Thymus (tissue), 11 donors: Measurements from ENCODE around the gene PPP3R1. TPM values are rescaled to one million over a fixed set of nuclear protein-coding genes. Genes with fewer than 3 reads are reported as not detected.

ENCODE experiments used
- DNase-seq, 9 donors: peaks; one replicate each; pipeline ENCODE4 v3.0.0-alpha.2; 2013; ENCODE audit warnings: low spot score in 9 of 9, low read depth in 6 of 9, missing footprints in 1 of 9
- H3K27ac ChIP-seq, 2 donors: one replicate each; pipeline ENCODE4 v1.5.1; 2013; ENCODE audit warnings: control low read depth in 1 of 2, low read depth in 1 of 2, low read length in 1 of 2, mild to moderate bottlenecking in 1 of 2, moderate library complexity in 1 of 2
- H3K27me3 ChIP-seq, 2 donors: one replicate each; pipeline ENCODE4 v1.5.1; 2013; ENCODE audit warnings: low read length in 1 of 2; ENCODE audit not compliant: control insufficient read depth in 2 of 2, insufficient read depth in 1 of 2
- H3K36me3 ChIP-seq, 2 donors: one replicate each; pipeline ENCODE4 v1.5.1; 2013; ENCODE audit warnings: low read length in 1 of 2, mild to moderate bottlenecking in 1 of 2, moderate library complexity in 1 of 2; ENCODE audit not compliant: control insufficient read depth in 2 of 2, insufficient read depth in 2 of 2
- H3K4me1 ChIP-seq, 2 donors: one replicate each; pipeline ENCODE4 v1.5.1; 2013; ENCODE audit warnings: low read length in 2 of 2; ENCODE audit not compliant: control insufficient read depth in 2 of 2, insufficient read depth in 2 of 2
- H3K4me3 ChIP-seq, 2 donors: one replicate each; pipeline ENCODE4 v1.5.1; 2013; ENCODE audit warnings: low read length in 2 of 2, control low read depth in 1 of 2, mild to moderate bottlenecking in 1 of 2
- H3K9me3 ChIP-seq, 2 donors: one replicate each; pipeline ENCODE4 v1.5.1; 2013; ENCODE audit warnings: low read length in 1 of 2, mild to moderate bottlenecking in 1 of 2; ENCODE audit not compliant: control insufficient read depth in 2 of 2, insufficient read depth in 1 of 2
- WGBS: extraction: QIAGEN DNeasy Blood & Tissue Kit; methylation state at CpG from one replicate; pipeline ENCODE4 v1.1.7; 2013; 5-methylcytosine and 5-hydroxymethylcytosine counted together
- polyA plus RNA-seq: library from polyadenylated mRNA; stranded (reverse); fragments of 200-250 nt; gene quantifications from one replicate; pipeline ENCODE4 v1.2.3, GENCODE V29; 2013
- total RNA-seq: library from RNA; stranded (reverse); fragments of 120-200 nt; gene quantifications from one replicate; pipeline ENCODE4 v1.2.4, GENCODE V29; 2013
- donor health status: healthy.

Gene PPP3R1
- total and polyA plus RNA-seq, 2 donors = 14.6 to 37.3 TPM

GRCh38 chr2:68231061-68231372, 21.3 kb downstream of the PPP3R1 start:
- H3K4me1 ChIP-seq = peaks cover 0 to 4% of the 10 kb centered on the region in 2 donors

GRCh38 chr2:68230241-68231060, 21.9 kb downstream of the PPP3R1 start:
- H3K4me1 ChIP-seq = peaks cover 0 to 4% of the 10 kb centered on the region in 2 donors
- H3K27me3 ChIP-seq = no peaks in the 10 kb centered on the region
- H3K27ac ChIP-seq = no peak overlapping the region
- no peak overlapping the region for H3K4me3 ChIP-seq
- no peak for DNase-seq
- WGBS = 64% methylated on average over 5 of the region's 5 CpGs
- no peaks in the 10 kb centered on the region for H3K36me3 ChIP-seq
- H3K9me3 ChIP-seq = no peaks in the 10 kb centered on the region

More at GRCh38 chr2:68231061-68231372, 21.3 kb downstream of the PPP3R1 start:
- H3K27ac ChIP-seq = no peak overlapping the region
- H3K9me3 ChIP-seq = no peaks in the 10 kb centered on the region
- DNase-seq = no peak
- no peaks in the 10 kb centered on the region for H3K27me3 ChIP-seq
- H3K36me3 ChIP-seq = no peaks in the 10 kb centered on the region
- 8% methylated on average over 1 of the region's 1 CpG for WGBS
- no peak overlapping the region for H3K4me3 ChIP-seq

- Histone ChIP-seq H3K27ac (no peak overlapping the region), H3K27me3 (no peaks in the 10 kb centered on the region), H3K36me3 (no peaks in the 10 kb centered on the region), H3K4me1 (no peaks in the 10 kb centered on the region), H3K9me3 (no peaks in the 10 kb centered on the region), H3K4me3 (no peak overlapping the region)
- no peak for DNase-seq
- 97% methylated on average over 2 of the region's 2 CpGs for whole genome bisulfite sequencing
These were observed 25.5 kb downstream of the PPP3R1 start for GRCh38 chr2:68226794-68227193.

GRCh38 chr2:68225119-68225632, 27.2 kb downstream of the PPP3R1 start:
- H3K27ac ChIP-seq = peak overlapping the region in 1 of 2 donors; percentile 14

GRCh38 chr2:68223419-68223818, 28.9 kb downstream of the PPP3R1 start:
- no peaks in the 10 kb centered on the region for H3K9me3 ChIP-seq
- H3K27ac ChIP-seq = no peak overlapping the region
- 82% methylated on average over 2 of the region's 2 CpGs for WGBS
- no peak for DNase-seq
- H3K4me1 ChIP-seq = no peaks in the 10 kb centered on the region
- no peaks in the 10 kb centered on the region for H3K27me3 ChIP-seq
- no peaks in the 10 kb centered on the region for H3K36me3 ChIP-seq
- H3K4me3 ChIP-seq = no peak overlapping the region

More at GRCh38 chr2:68225119-68225632, 27.2 kb downstream of the PPP3R1 start:
- Histone ChIP-seq H3K27me3 (no peaks in the 10 kb centered on the region), H3K36me3 (no peaks in the 10 kb centered on the region), H3K4me3 (no peak overlapping the region), H3K9me3 (no peaks in the 10 kb centered on the region), H3K4me1 (no peaks in the 10 kb centered on the region)
- WGBS = 19% methylated on average over 2 of the region's 2 CpGs
- DNase-seq = peak in 2 of 9 donors; percentile 21 to 42

GRCh38 chr2:68222287-68222686, 30.0 kb downstream of the PPP3R1 start:
- no peaks in the 10 kb centered on the region for H3K36me3 ChIP-seq
- H3K27me3 ChIP-seq = no peaks in the 10 kb centered on the region
- no peak overlapping the region for H3K27ac ChIP-seq
- no peaks in the 10 kb centered on the region for H3K4me1 ChIP-seq
- no peaks in the 10 kb centered on the region for H3K9me3 ChIP-seq
- 99% methylated on average over 1 of the region's 1 CpG for whole genome bisulfite sequencing
- H3K4me3 ChIP-seq = no peak overlapping the region
- DNase-seq = no peak

- H3K4me1 ChIP-seq = no peaks in the 10 kb centered on the region
- no peak for DNase-seq
- H3K27me3 ChIP-seq = no peaks in the 10 kb centered on the region
- 37% methylated on average over 1 of the region's 1 CpG for WGBS
- no peak overlapping the region for H3K4me3 ChIP-seq
- peaks cover 0 to 10% of the 10 kb centered on the region in 2 donors for H3K36me3 ChIP-seq
- H3K9me3 ChIP-seq = no peaks in the 10 kb centered on the region
- H3K27ac ChIP-seq = no peak overlapping the region
These were observed 33.9 kb downstream of the PPP3R1 start for GRCh38 chr2:68218343-68218901.

GRCh38 chr2:68217729-68218128, 34.6 kb downstream of the PPP3R1 start:
- 84% methylated on average over 3 of the region's 3 CpGs for WGBS
- H3K9me3 ChIP-seq = no peaks in the 10 kb centered on the region
- no peak overlapping the region for H3K27ac ChIP-seq
- H3K36me3 ChIP-seq = peaks cover 1 to 16% of the 10 kb centered on the region in 2 donors
- DNase-seq = no peak
- H3K4me1 ChIP-seq = no peaks in the 10 kb centered on the region
- H3K27me3 ChIP-seq = no peaks in the 10 kb centered on the region
- no peak overlapping the region for H3K4me3 ChIP-seq
